Mesendoderm (in vitro differentiated cells): Measurements from ENCODE around the gene HOXA9.
A peak's percentile ranks its signal among the peaks of the same experiment; 100 is the strongest.

Experiments
- DNase-seq: peaks from one replicate; pipeline ENCODE4 v3.0.0; 2013
- H2AK5ac ChIP-seq: 2 replicates; pipeline ENCODE4 v1.6.1; 2013; ENCODE audit warnings: low read length, inconsistent platforms
- H2BK120ac ChIP-seq: 2 replicates; pipeline ENCODE4 v1.6.1; 2013; ENCODE audit warnings: low read depth, mild to moderate bottlenecking, low read length, moderate library complexity, mixed read lengths
- H2BK15ac ChIP-seq: replicated peaks from 2 replicates; pipeline ENCODE4 v1.6.1; 2013; ENCODE audit warnings: low read depth, mild to moderate bottlenecking, moderate library complexity
- H2BK5ac ChIP-seq: 2 replicates; pipeline ENCODE4 v1.6.1; 2013; ENCODE audit warnings: low read length, inconsistent platforms
- H3K18ac ChIP-seq: 2 replicates; pipeline ENCODE4 v1.6.1; 2013; ENCODE audit warnings: mild to moderate bottlenecking, low read length, mixed read lengths
- H3K23ac ChIP-seq: one replicate; pipeline ENCODE4 v1.6.1; 2013; ENCODE audit warnings: low read length
- H3K27ac ChIP-seq: 2 replicates; pipeline ENCODE4 v1.5.1; 2013; ENCODE audit warnings: low read depth, mild to moderate bottlenecking, inconsistent platforms, low read length, moderate library complexity
- H3K27me3 ChIP-seq: 2 replicates; pipeline ENCODE4 v1.6.1; 2013; ENCODE audit warnings: low read length, control low read depth, mild to moderate bottlenecking, inconsistent platforms; ENCODE audit not compliant: insufficient read depth, poor library complexity
- H3K36me3 ChIP-seq: 2 replicates; pipeline ENCODE4 v1.6.1; 2013; ENCODE audit warnings: low read length, inconsistent platforms; ENCODE audit not compliant: control insufficient read depth, insufficient read depth
- H3K4ac ChIP-seq: one replicate; pipeline ENCODE4 v1.6.1; 2013; ENCODE audit warnings: low read depth, mild to moderate bottlenecking, low read length, moderate library complexity
- H3K4me1 ChIP-seq: 2 replicates; pipeline ENCODE4 v1.6.1; 2013; ENCODE audit warnings: low read depth, low read length, inconsistent platforms; ENCODE audit not compliant: control insufficient read depth
- H3K4me2 ChIP-seq: 2 replicates; pipeline ENCODE4 v1.6.1; 2013; ENCODE audit warnings: low read length
- H3K4me3 ChIP-seq: 2 replicates; pipeline ENCODE4 v1.5.1; 2013; ENCODE audit warnings: mild to moderate bottlenecking, low read length
- H3K56ac ChIP-seq: one replicate; pipeline ENCODE4 v1.6.1; 2013; ENCODE audit warnings: low read length
- H3K79me1 ChIP-seq: 2 replicates; pipeline ENCODE4 v1.6.1; 2013; ENCODE audit warnings: low read length, inconsistent platforms
- H3K79me2 ChIP-seq: 2 replicates; pipeline ENCODE4 v1.6.1; 2013; ENCODE audit warnings: mild to moderate bottlenecking, low read length; ENCODE audit not compliant: control insufficient read depth, insufficient read depth
- H3K9ac ChIP-seq: 2 replicates; pipeline ENCODE4 v1.6.1; 2013; ENCODE audit warnings: low read length, inconsistent platforms
- H4K5ac ChIP-seq: one replicate; pipeline ENCODE4 v1.6.1; 2013; ENCODE audit warnings: low read length
- H4K8ac ChIP-seq: one replicate; pipeline ENCODE4 v1.6.1; 2013; ENCODE audit warnings: low read depth, mild to moderate bottlenecking, control low read depth, low read length, moderate library complexity
- WGBS: extraction: QIAGEN DNeasy Blood & Tissue Kit; methylation state at CpG from one replicate; pipeline ENCODE4 v1.1.7; 2013; ENCODE audit warnings: low lambda C conversion rate, missing lambda C conversion rate; ENCODE audit not compliant: insufficient coverage; ENCODE audit errors: extremely low coverage; 5-methylcytosine and 5-hydroxymethylcytosine counted together

The HOXA9 gene

GRCh38 chr7:27198871-27199801 is 33.8 kb upstream of the HOXA9 start:
- Histone ChIP-seq H3K27ac (no peak overlapping the region), H3K23ac (no peak overlapping the region)

GRCh38 chr7:27198138-27198841 is 33.0 kb upstream of the HOXA9 start:
- H3K79me1 ChIP-seq = no peaks in the 10 kb centered on the region
- no CpG with 5 or more reads among the region's 29 CpGs for WGBS
- no peak for DNase-seq
- peak overlapping the region; percentile 22 for H3K56ac ChIP-seq
- H2BK15ac ChIP-seq = no peak overlapping the region
- H3K18ac ChIP-seq = no peak overlapping the region
- no peak overlapping the region for H4K8ac ChIP-seq
- H3K4me1 ChIP-seq = peaks cover 3% of the 10 kb centered on the region
- no peak overlapping the region for H3K4me3 ChIP-seq
- H3K4me2 ChIP-seq = no peak overlapping the region
- H2AK5ac ChIP-seq = no peak overlapping the region
- no peak overlapping the region for H4K5ac ChIP-seq
- H3K23ac ChIP-seq = no peak overlapping the region
- H3K27me3 ChIP-seq = peaks cover 58% of the 10 kb centered on the region
- no peaks in the 10 kb centered on the region for H3K79me2 ChIP-seq
- no peak overlapping the region for H2BK120ac ChIP-seq
- H2BK5ac ChIP-seq = no peak overlapping the region
- no peak overlapping the region for H3K9ac ChIP-seq
- H3K36me3 ChIP-seq = no peaks in the 10 kb centered on the region
- H3K4ac ChIP-seq = no peak overlapping the region
- no peak overlapping the region for H3K27ac ChIP-seq

More at GRCh38 chr7:27198871-27199801, 33.8 kb upstream of the HOXA9 start:
- no peak overlapping the region for H4K5ac ChIP-seq
- H3K4me1 ChIP-seq = peaks cover 3% of the 10 kb centered on the region
- no peaks in the 10 kb centered on the region for H3K79me1 ChIP-seq
- no peak overlapping the region for H4K8ac ChIP-seq
- no peak overlapping the region for H3K18ac ChIP-seq
- H3K79me2 ChIP-seq = no peaks in the 10 kb centered on the region
- no peak overlapping the region for H3K4ac ChIP-seq
- no peak overlapping the region for H2BK5ac ChIP-seq
- DNase-seq = peak; percentile 68
- peak overlapping the region; percentile 31 for H3K4me2 ChIP-seq
- H2AK5ac ChIP-seq = no peak overlapping the region
- peaks cover 60% of the 10 kb centered on the region for H3K27me3 ChIP-seq
- no peak overlapping the region for H2BK15ac ChIP-seq
- H3K9ac ChIP-seq = no peak overlapping the region
- H2BK120ac ChIP-seq = no peak overlapping the region
- H3K4me3 ChIP-seq = no peak overlapping the region
- WGBS = no CpG with 5 or more reads among the region's 93 CpGs
- H3K56ac ChIP-seq = peak overlapping the region; percentile 56
- no peaks in the 10 kb centered on the region for H3K36me3 ChIP-seq

DNA sequence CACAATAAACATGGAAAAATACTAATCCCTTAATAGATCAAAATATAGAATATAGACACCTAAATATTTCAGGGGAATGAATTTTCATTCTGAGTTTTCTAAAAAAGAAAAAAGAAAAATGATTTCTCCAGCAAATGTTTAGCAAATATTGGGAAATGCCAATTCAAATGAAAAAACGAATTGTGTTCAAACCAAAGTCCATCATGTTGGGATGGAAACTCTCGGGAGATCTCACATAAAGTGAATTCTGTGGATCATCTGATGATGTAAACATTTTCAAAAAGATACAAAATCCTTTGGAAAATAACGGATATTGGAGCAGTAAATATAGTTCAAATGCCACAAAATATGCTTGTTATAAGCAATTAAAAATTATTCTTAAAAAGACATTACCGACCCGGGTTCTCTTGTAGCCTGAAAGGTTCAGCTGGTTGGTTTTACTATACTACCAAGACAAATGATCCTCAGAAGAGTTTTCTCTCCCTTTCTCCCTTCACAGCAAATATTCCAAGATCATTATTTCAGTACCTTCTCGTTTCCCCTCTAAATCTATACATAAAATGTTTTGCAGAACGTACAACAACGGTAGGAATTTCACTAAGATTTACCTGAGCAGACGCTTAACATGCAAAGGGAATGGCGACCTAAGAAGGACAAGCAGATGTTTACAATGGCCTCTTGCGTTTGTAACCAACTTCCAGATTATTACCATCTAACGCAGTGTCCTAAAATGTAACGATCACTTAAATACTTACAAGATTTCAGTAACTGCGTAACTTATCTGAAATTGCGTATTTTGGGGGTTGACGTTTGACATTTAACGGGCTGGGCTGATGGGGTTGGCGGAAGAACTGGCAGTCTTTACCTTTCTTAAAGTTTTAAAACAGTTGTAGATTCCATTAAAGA is 32.1 kb upstream of the HOXA9 start:
- no peak overlapping the region for H3K18ac ChIP-seq
- no peak for DNase-seq
- H3K79me2 ChIP-seq = no peaks in the 10 kb centered on the region
- H2BK5ac ChIP-seq = no peak overlapping the region
- H3K79me1 ChIP-seq = no peaks in the 10 kb centered on the region
- peaks cover 60% of the 10 kb centered on the region for H3K27me3 ChIP-seq
- no peak overlapping the region for H2AK5ac ChIP-seq
- no peak overlapping the region for H4K5ac ChIP-seq
- H3K27ac ChIP-seq = no peak overlapping the region
- no peaks in the 10 kb centered on the region for H3K36me3 ChIP-seq
- H3K4ac ChIP-seq = no peak overlapping the region
- WGBS = no CpG with 5 or more reads among the region's 18 CpGs
- H3K23ac ChIP-seq = no peak overlapping the region
- H3K4me3 ChIP-seq = no peak overlapping the region
- H3K56ac ChIP-seq = no peak overlapping the region
- H3K4me1 ChIP-seq = peaks cover 3% of the 10 kb centered on the region
- H3K9ac ChIP-seq = no peak overlapping the region
- H2BK15ac ChIP-seq = no peak overlapping the region
- H4K8ac ChIP-seq = no peak overlapping the region
- no peak overlapping the region for H2BK120ac ChIP-seq
- no peak overlapping the region for H3K4me2 ChIP-seq

DNA sequence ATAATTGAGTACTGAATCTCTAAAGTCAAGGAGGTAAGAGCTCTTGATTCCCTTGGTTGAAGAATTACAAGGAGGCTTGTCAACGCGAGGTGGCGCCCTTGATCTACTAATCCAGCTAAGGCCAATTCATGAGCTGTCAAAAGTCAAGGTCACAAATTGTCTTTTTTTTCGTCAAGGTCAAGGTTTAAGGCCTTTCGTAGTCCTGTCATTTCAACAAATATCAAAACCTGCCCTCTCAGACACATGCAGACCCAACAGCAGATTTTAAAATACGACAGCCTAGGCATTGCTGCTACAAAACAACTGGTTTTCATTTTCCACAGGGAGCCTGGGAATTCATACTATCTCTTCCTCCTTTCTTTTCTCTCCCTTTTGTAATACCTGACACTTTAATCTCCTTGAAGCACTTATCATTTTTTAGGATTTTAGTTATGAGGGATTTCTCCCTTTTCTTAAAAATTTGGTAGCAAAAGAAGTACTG is 31.0 kb upstream of the HOXA9 start:
- H3K4ac ChIP-seq = no peak overlapping the region
- H3K27me3 ChIP-seq = peaks cover 60% of the 10 kb centered on the region
- WGBS = no CpG with 5 or more reads among the region's 6 CpGs
- peaks cover 3% of the 10 kb centered on the region for H3K4me1 ChIP-seq
- no peak overlapping the region for H2BK15ac ChIP-seq
- no peak overlapping the region for H2BK5ac ChIP-seq
- H3K79me2 ChIP-seq = no peaks in the 10 kb centered on the region
- DNase-seq = peak; percentile 83
- no peak overlapping the region for H3K18ac ChIP-seq
- no peak overlapping the region for H3K4me3 ChIP-seq
- no peaks in the 10 kb centered on the region for H3K36me3 ChIP-seq
- H2BK120ac ChIP-seq = no peak overlapping the region
- no peak overlapping the region for H3K9ac ChIP-seq
- no peak overlapping the region for H3K27ac ChIP-seq
- H4K8ac ChIP-seq = no peak overlapping the region
- H3K23ac ChIP-seq = no peak overlapping the region
- no peak overlapping the region for H2AK5ac ChIP-seq
- H3K79me1 ChIP-seq = no peaks in the 10 kb centered on the region
- no peak overlapping the region for H3K56ac ChIP-seq
- no peak overlapping the region for H4K5ac ChIP-seq
- no peak overlapping the region for H3K4me2 ChIP-seq

DNA sequence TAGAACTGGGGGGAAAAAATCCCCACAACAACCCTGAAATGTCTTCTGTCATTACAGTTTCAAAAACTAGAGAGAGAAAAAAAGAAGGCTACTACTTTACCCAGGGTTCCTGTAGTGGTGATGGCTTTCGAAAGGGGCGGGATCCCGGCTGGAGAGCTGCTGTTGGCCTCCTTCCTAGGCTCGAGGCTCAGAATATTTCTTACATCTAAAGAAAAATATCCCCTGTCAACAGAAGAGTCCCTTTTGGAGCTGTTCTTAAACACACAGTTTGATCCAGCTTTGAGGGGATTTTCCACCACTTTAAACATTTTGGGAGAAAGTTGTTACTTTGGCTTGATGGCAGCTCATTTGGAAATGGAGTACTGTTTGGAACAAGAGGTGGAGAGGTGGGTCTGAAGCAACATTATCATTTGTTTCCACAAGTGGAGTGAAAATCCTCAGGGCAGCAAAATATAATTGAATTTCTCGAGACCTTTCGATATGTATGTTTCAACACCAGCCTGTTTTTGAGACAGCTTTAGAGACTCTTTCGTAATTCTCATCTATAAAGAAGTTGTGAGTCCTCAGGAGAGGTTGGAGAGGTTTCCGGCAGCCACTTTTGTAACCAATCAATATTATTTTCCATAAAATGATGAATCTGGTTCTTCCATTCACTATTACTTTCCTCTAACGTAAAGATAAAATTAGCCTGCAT is 29.5 kb upstream of the HOXA9 start:
- H3K27ac ChIP-seq = no peak overlapping the region

More for the DNA sequence above, 29.5 kb upstream of the HOXA9 start:
- Histone ChIP-seq H3K56ac (no peak overlapping the region), H3K36me3 (no peaks in the 10 kb centered on the region), H3K27me3 (peaks cover 63% of the 10 kb centered on the region), H3K79me2 (no peaks in the 10 kb centered on the region), H2BK120ac (no peak overlapping the region), H3K4me2 (no peak overlapping the region), H3K4me1 (no peaks in the 10 kb centered on the region), H3K4me3 (no peak overlapping the region), H2BK15ac (no peak overlapping the region), H4K5ac (no peak overlapping the region), H4K8ac (no peak overlapping the region), H3K79me1 (no peaks in the 10 kb centered on the region), H3K23ac (no peak overlapping the region), H3K18ac (no peak overlapping the region), H2BK5ac (no peak overlapping the region), H3K4ac (no peak overlapping the region), H3K9ac (no peak overlapping the region), H2AK5ac (no peak overlapping the region)
- no peak for DNase-seq
- WGBS = 100% methylated on average over 1 of the region's 9 CpGs
